Hippocampal formation (tissue), 2 donors: ENCODE results near the gene PRSS56.
A peak's percentile ranks its signal among the peaks of the same experiment; 100 is the strongest.

ENCODE experiments used
- DNase-seq, 2 donors: peaks; one replicate each; lab custom pipeline; 2025; lab: John Stamatoyannopoulos, UW

Gene PRSS56

GRCh38 chr2:232502511-232502910, 17.7 kb upstream of the PRSS56 start:
- DNase-seq, result no peak

- no peak for DNase-seq
Observed at GRCh38 chr2:232502911-232503808, 17.0 kb upstream of the PRSS56 start.

GRCh38 chr2:232503809-232504323, 16.3 kb upstream of the PRSS56 start:
- no peak for DNase-seq

- no peak for DNase-seq
Observed at GRCh38 chr2:232504438-232504837, 15.8 kb upstream of the PRSS56 start.

- DNase-seq, result no peak
Observed at GRCh38 chr2:232505856-232506255, 14.3 kb upstream of the PRSS56 start.

GRCh38 chr2:232506709-232507108, 13.5 kb upstream of the PRSS56 start:
- no peak for DNase-seq

GRCh38 chr2:232508251-232508650, 11.9 kb upstream of the PRSS56 start:
- no peak for DNase-seq

GRCh38 chr2:232511336-232511890, 8.8 kb upstream of the PRSS56 start:
- DNase-seq, result no peak

- no peak for DNase-seq
Observed at GRCh38 chr2:232512602-232513001, 7.6 kb upstream of the PRSS56 start.

GRCh38 chr2:232513353-232513752, 6.8 kb upstream of the PRSS56 start:
- no peak for DNase-seq

GRCh38 chr2:232515639-232516038, 4.5 kb upstream of the PRSS56 start:
- DNase-seq, result no peak

- DNase-seq, result no peak
Observed at GRCh38 chr2:232516551-232516950, 3.6 kb upstream of the PRSS56 start.

GRCh38 chr2:232518844-232519243, 1.3 kb upstream of the PRSS56 start:
- DNase-seq, result no peak

- no peak for DNase-seq
Observed at GRCh38 chr2:232520489-232520888, 301 bp downstream of the PRSS56 start.

- no peak for DNase-seq
Observed at GRCh38 chr2:232521098-232521497, 910 bp downstream of the PRSS56 start.

GRCh38 chr2:232521959-232522622, 1.9 kb downstream of the PRSS56 start:
- peak in 1 of 2 donors; percentile 7 for DNase-seq

GRCh38 chr2:232522623-232523401, 2.6 kb downstream of the PRSS56 start:
- DNase-seq, result no peak

- DNase-seq, result no peak
Observed at GRCh38 chr2:232523402-232523681, 3.2 kb downstream of the PRSS56 start.

GRCh38 chr2:232523682-232524597, 3.8 kb downstream of the PRSS56 start:
- DNase-seq, result peak in 1 of 2 donors; percentile 12

GRCh38 chr2:232524771-232525170, 4.6 kb downstream of the PRSS56 start:
- DNase-seq, result no peak

- DNase-seq, result no peak
Observed at GRCh38 chr2:232525199-232525598, 5.0 kb downstream of the PRSS56 start.
